ENCODE results near the gene EMC1.
"Not testable (repeated sequence)": the region's sequence is repeated elsewhere in the genome, so short reads cannot be mapped to it uniquely, and the experiment has no call there.

The EMC1 gene

GRCh38 chr1:19260211-19261138 lies 9.2 kb upstream of the EMC1 start:
- DNase-seq, result peak; percentile 50

- DNase-seq, result no peak
Measured at GRCh38 chr1:19258353-19258752, 7.0 kb upstream of the EMC1 start.

- DNase-seq, result no peak
Measured at GRCh38 chr1:19257178-19257914, 6.0 kb upstream of the EMC1 start.

- DNase-seq, result not testable (repeated sequence)
Measured at GRCh38 chr1:19256301-19256700, 5.0 kb upstream of the EMC1 start.

- DNase-seq, result no peak
Measured at GRCh38 chr1:19255288-19255687, 4.0 kb upstream of the EMC1 start.

- no peak for DNase-seq
Measured at GRCh38 chr1:19254416-19254815, 3.1 kb upstream of the EMC1 start.

GRCh38 chr1:19250629-19251304 lies 557 bp downstream of the EMC1 start:
- no peak for DNase-seq

GRCh38 chr1:19240673-19241538 lies 10.4 kb downstream of the EMC1 start:
- peak; percentile 45 for DNase-seq

GRCh38 chr1:19239876-19240275 lies 11.4 kb downstream of the EMC1 start:
- DNase-seq, result no peak

GRCh38 chr1:19234224-19234623 lies 17.1 kb downstream of the EMC1 start:
- no peak for DNase-seq

- no peak for DNase-seq
Measured at GRCh38 chr1:19232524-19232846, 18.8 kb downstream of the EMC1 start.

- DNase-seq, result not testable (repeated sequence)
Measured at GRCh38 chr1:19231736-19232523, 19.4 kb downstream of the EMC1 start.

- no peak for DNase-seq
Measured at GRCh38 chr1:19229828-19230325, 21.4 kb downstream of the EMC1 start.

- no peak for DNase-seq
Measured at GRCh38 chr1:19229229-19229628, 22.1 kb downstream of the EMC1 start.

- no peak for DNase-seq
Measured at GRCh38 chr1:19222979-19223824, 28.1 kb downstream of the EMC1 start.

- no peak for DNase-seq
Measured at GRCh38 chr1:19222573-19222972, 28.8 kb downstream of the EMC1 start.

- no peak for DNase-seq
Measured at GRCh38 chr1:19220991-19221390, 30.3 kb downstream of the EMC1 start.

GRCh38 chr1:19220080-19220846 lies 31.1 kb downstream of the EMC1 start:
- no peak for DNase-seq

GRCh38 chr1:19219451-19219850 lies 31.9 kb downstream of the EMC1 start:
- no peak for DNase-seq

- not testable (repeated sequence) for DNase-seq
Measured at GRCh38 chr1:19216585-19216984, 34.7 kb downstream of the EMC1 start.

Measured in right hindlimb (tissue), 1 donor.